A549 (cell line): ENCODE results near the gene WDR18. TPM values are rescaled to one million over a fixed set of nuclear protein-coding genes. Genes with fewer than 3 reads are reported as not detected.

Experiments used
- ATAC-seq, 2 experiments: fragments of 200-7000 bp in 1 of 2; fragments of >200 bp in 1 of 2; cut with Nextera tagmentation in 1 of 2; cut with Tn5 transposase in 1 of 2; 3 replicates each; pipeline versions ENCODE4 v1.8.0 to v1.9.1; 2018 to 2020; ENCODE audit warnings: mild to moderate bottlenecking in 1 of 2, moderate library complexity in 1 of 2
- CTCF ChIA-PET: fragments of 300-600 bp; sonication (Branson Sonifier 250); formaldehyde crosslinking; extraction: SDS; loops from one replicate; lab custom pipeline; 2021; ENCODE audit warnings: antibody characterized with exemption, inconsistent platforms; lab: Yijun Ruan, JAX
- POLR2A ChIA-PET: fragments of 350-600 bp; formaldehyde crosslinking; extraction: SDS; loops from one replicate; lab custom pipeline; 2021; ENCODE audit warnings: antibody characterized with exemption, inconsistent platforms; lab: Yijun Ruan, JAX
- DNase-seq, 2 experiments: peaks; one replicate each; pipeline versions ENCODE4 v3.0.0 to v3.0.0-alpha.2; 2011 to 2016; ENCODE audit warnings: low read depth in 1 of 2, low spot score in 1 of 2
- FAIRE-seq: peaks from 2 replicates; lab custom pipeline; 2011; peaks lifted over from hg19 to GRCh38; lab: Jason Lieb, UNC
- H3K27ac ChIP-seq, 2 experiments: fragments of >200 bp; sonication (Bioruptor Twin); formaldehyde crosslinking; 3 replicates each; pipeline ENCODE4 v1.5.1; 2016 to 2017
- H3K4me1 ChIP-seq: fragments of >200 bp; sonication (Bioruptor Twin); formaldehyde crosslinking; 3 replicates; pipeline ENCODE4 v1.6.1; 2016
- H3K4me2 ChIP-seq: fragments of >200 bp; sonication (Bioruptor Twin); formaldehyde crosslinking; 3 replicates; pipeline ENCODE4 v1.6.1; 2016
- H3K4me3 ChIP-seq: fragments of >200 bp; sonication (Bioruptor Twin); formaldehyde crosslinking; 3 replicates; pipeline ENCODE4 v1.5.1; 2016
- H3K9me3 ChIP-seq: fragments of >200 bp; sonication (Bioruptor Twin); formaldehyde crosslinking; 3 replicates; pipeline ENCODE4 v1.6.1; 2016
- ATOH8 ChIP-seq: fragments of 250-450 bp; sonication (Bioruptor Pico); IDR thresholded peaks from 2 replicates; pipeline ENCODE4 v1.5.0; 2020; ENCODE audit warnings: low read depth, mild to moderate bottlenecking, moderate library complexity
- CBX8 ChIP-seq: fragments of 200-600 bp; sonication (generic); IDR thresholded peaks from 2 replicates; pipeline ENCODE4 v1.6.1; 2016
- CHD4 ChIP-seq: fragments of 200-600 bp; sonication (generic); IDR thresholded peaks from 2 replicates; pipeline ENCODE4 v1.6.1; 2016; ENCODE audit warnings: antibody characterized with exemption, mild to moderate bottlenecking, borderline replicate concordance
- EHF ChIP-seq: fragments of 250-450 bp; sonication (Bioruptor Pico); IDR thresholded peaks from 2 replicates; pipeline ENCODE4 v1.5.0; 2020; ENCODE audit warnings: mild to moderate bottlenecking
- EHMT2 ChIP-seq: fragments of 200-600 bp; sonication (generic); IDR thresholded peaks from 2 replicates; pipeline ENCODE4 v1.6.1; 2016; ENCODE audit warnings: antibody characterized with exemption, low read depth, mild to moderate bottlenecking, moderate library complexity
- EP300 ChIP-seq, 2 experiments: fragments of >200 bp; sonication (Bioruptor Twin); formaldehyde crosslinking; IDR thresholded peaks; 2 replicates in 1 of 2; 3 replicates in 1 of 2; pipeline ENCODE4 v1.6.1; 2016 to 2017
- ESRRA ChIP-seq: fragments of 150-350 bp; IDR thresholded peaks from 2 replicates; pipeline ENCODE4 v1.6.1; 2014; ENCODE audit warnings: mild to moderate bottlenecking, low read length, borderline replicate concordance
- FOSB ChIP-seq: fragments of 250-450 bp; sonication (Bioruptor Pico); IDR thresholded peaks from 2 replicates; pipeline ENCODE4 v1.5.0; 2020; ENCODE audit warnings: mild to moderate bottlenecking, moderate library complexity
- GATA3 ChIP-seq: IDR thresholded peaks from 2 replicates; pipeline ENCODE4 v1.6.1; 2012; ENCODE audit warnings: borderline replicate concordance
- HEYL ChIP-seq: fragments of 250-450 bp; sonication (Bioruptor Pico); IDR thresholded peaks from 2 replicates; pipeline ENCODE4 v1.8.0; 2021; ENCODE audit warnings: mild to moderate bottlenecking, moderate library complexity
- HMGXB4 ChIP-seq: fragments of 250-450 bp; sonication (Bioruptor Pico); IDR thresholded peaks from 2 replicates; pipeline ENCODE4 v1.5.0; 2021; ENCODE audit warnings: mild to moderate bottlenecking, moderate library complexity, borderline replicate concordance
- HOXB13 ChIP-seq: fragments of 250-450 bp; sonication (Bioruptor Pico); IDR thresholded peaks from 2 replicates; pipeline ENCODE4 v1.5.0; 2020; ENCODE audit warnings: low read depth, mild to moderate bottlenecking, moderate library complexity
- JUN ChIP-seq, 2 experiments: fragments of >200 bp; sonication (Bioruptor Twin); formaldehyde crosslinking; IDR thresholded peaks; 2 replicates in 1 of 2; 3 replicates in 1 of 2; pipeline ENCODE4 v1.6.1; 2016 to 2017
- JUNB ChIP-seq: fragments of >200 bp; sonication (Bioruptor Twin); formaldehyde crosslinking; IDR thresholded peaks from 2 replicates; pipeline ENCODE4 v1.6.1; 2016
- KDM1A ChIP-seq: fragments of 200-600 bp; sonication (generic); IDR thresholded peaks from 2 replicates; pipeline ENCODE4 v1.6.1; 2016; ENCODE audit warnings: low read depth, mild to moderate bottlenecking
- MAFK ChIP-seq: fragments of 450-650 bp; IDR thresholded peaks from 2 replicates; pipeline ENCODE4 v1.6.1; 2014; ENCODE audit not compliant: partially characterized antibody
- MAX ChIP-seq: IDR thresholded peaks from 2 replicates; pipeline ENCODE4 v1.6.1; 2012
- MAZ ChIP-seq: fragments of 150-350 bp; IDR thresholded peaks from 2 replicates; pipeline ENCODE4 v1.6.1; 2014; ENCODE audit warnings: antibody characterized with exemption, low read depth, low read length, borderline replicate concordance
- MYC ChIP-seq: IDR thresholded peaks from 2 replicates; pipeline ENCODE4 v1.6.1; 2012; ENCODE audit warnings: mild to moderate bottlenecking, inconsistent platforms, low read length, improper control_type of control experiment, borderline replicate concordance
- NR3C1 ChIP-seq: fragments of >200 bp; sonication (Bioruptor Twin); formaldehyde crosslinking; IDR thresholded peaks from 3 replicates; pipeline ENCODE4 v1.6.1; 2017
- PBX3 ChIP-seq: IDR thresholded peaks from 2 replicates; pipeline ENCODE4 v1.6.1; 2012
- RAD21 ChIP-seq, 2 experiments: fragments of >200 bp in 1 of 2; sonication (Bioruptor Twin) in 1 of 2; formaldehyde crosslinking in 1 of 2; IDR thresholded peaks in 1 of 2; conservative IDR thresholded peaks in 1 of 2; 2 replicates in 1 of 2; 3 replicates in 1 of 2; pipeline ENCODE4 v1.6.1; 2012 to 2018; ENCODE audit warnings: inconsistent platforms in 1 of 2
- RARB ChIP-seq: fragments of 250-450 bp; sonication (Bioruptor Pico); IDR thresholded peaks from 2 replicates; pipeline ENCODE4 v1.8.0; 2021; ENCODE audit warnings: mild to moderate bottlenecking, moderate library complexity
- RCOR1 ChIP-seq: fragments of 150-350 bp; IDR thresholded peaks from 2 replicates; pipeline ENCODE4 v1.6.1; 2014; ENCODE audit warnings: antibody characterized with exemption, low read length, low read depth
- SREBF2 ChIP-seq: fragments of 450-650 bp; IDR thresholded peaks from 2 replicates; pipeline ENCODE4 v1.6.1; 2014; ENCODE audit warnings: mild to moderate bottlenecking, moderate library complexity
- TP53 ChIP-seq: fragments of 250-450 bp; sonication (Bioruptor Pico); IDR thresholded peaks from 2 replicates; pipeline ENCODE4 v1.5.0; 2021; ENCODE audit warnings: mild to moderate bottlenecking, moderate library complexity
- USF2 ChIP-seq: fragments of 450-650 bp; IDR thresholded peaks from 2 replicates; pipeline ENCODE4 v1.6.1; 2014; ENCODE audit warnings: antibody characterized with exemption
- ZC3H11A ChIP-seq: fragments of 450-650 bp; IDR thresholded peaks from 2 replicates; pipeline ENCODE4 v1.6.1; 2014; ENCODE audit warnings: antibody characterized with exemption, mild to moderate bottlenecking
- ZNF302 ChIP-seq: fragments of 250-450 bp; sonication (Bioruptor Pico); IDR thresholded peaks from 2 replicates; pipeline ENCODE4 v1.9.0; 2021; ENCODE audit warnings: inconsistent platforms, mild to moderate bottlenecking, moderate library complexity
- ZSCAN20 ChIP-seq: fragments of 250-450 bp; sonication (Bioruptor Pico); IDR thresholded peaks from 2 replicates; pipeline ENCODE4 v1.8.0; 2022; ENCODE audit warnings: mild to moderate bottlenecking, moderate library complexity
- WGBS: methylation state at CpG from one replicate; pipeline ENCODE4 v1.1.6; 2017; ENCODE audit errors: missing lambda C conversion rate; 5-methylcytosine and 5-hydroxymethylcytosine counted together
- polyA plus RNA-seq, 4 experiments: library from polyadenylated mRNA; depleted of rRNA in 3 of 4; stranded (reverse); fragments of >200 nt; fragmentation: RNase III in 1 of 4; extraction: RNeasy Plus Mini Kit Qiagen cat#74134 plus additional on column Dnase treatment in 1 of 4; gene quantifications; 2 replicates in 3 of 4; 3 replicates in 1 of 4; pipeline ENCODE4 v1.2.3, GENCODE V29; 2011 to 2017

WDR18 gene
- polyA plus RNA-seq, 2 of the 4 experiments (the other 2 are of a cell fraction) = 23.8 to 48.9 TPM

- Histone ChIP-seq H3K4me2 (no peak overlapping the region), H3K4me1 (no peaks in the 10 kb centered on the region), H3K4me3 (no peak overlapping the region), H3K9me3 (peaks cover 9% of the 10 kb centered on the region; the same call in 2 of the 3 replicates), H3K27ac (no peak overlapping the region)
- FAIRE-seq (no peak), DNase-seq (no peak), ATAC-seq (no peak)
- 97% methylated on average over 6 of the region's 6 CpGs for WGBS
- POLR2A ChIA-PET = interaction anchor here (0.6 kb wide), 1 partner anchor 12 kb away, joined by 7 read pairs; no protein-coding TSS in a partner anchor
- CTCF ChIA-PET = interaction anchor here (4.1 kb wide), 1 partner anchor 11 kb away, joined by 28 read pairs; the partner anchor contains the start of gene WDR18
- no peak for TF ChIP-seq ZC3H11A
- no peak for TF ChIP-seq SREBF2
- TF ChIP-seq FOSB = no peak
- TF ChIP-seq GATA3 = no peak
- TF ChIP-seq MAFK = no peak
- TF ChIP-seq ATOH8 (CRISPR knock-in tag) = no peak
- no peak for TF ChIP-seq MAX
- TF ChIP-seq RAD21 (conservative IDR thresholded peaks at IDR 0.05 in 1 of 2, IDR thresholded peaks at IDR 0.05 in 1 of 2) = no peak
- no peak for TF ChIP-seq HOXB13
- TF ChIP-seq RARB (CRISPR knock-in tag) = no peak
- no peak for TF ChIP-seq TP53
- TF ChIP-seq MAZ = no peak
- TF ChIP-seq CBX8 = no peak
- no peak for TF ChIP-seq HMGXB4 (CRISPR knock-in tag)
- no peak for TF ChIP-seq JUNB
- no peak for TF ChIP-seq ZSCAN20
- TF ChIP-seq NR3C1 = no peak
- TF ChIP-seq RCOR1 = no peak
- TF ChIP-seq KDM1A = no peak
- no peak for TF ChIP-seq EHMT2
These were observed 11.9 kb upstream of the WDR18 start for GRCh38 chr19:972281-972680.

GRCh38 chr19:973726-974563 lies 10.2 kb upstream of the WDR18 start:
- ChIA-PET POLR2A (no interaction called here), CTCF (interaction anchor here (1.0 kb wide), 1 partner anchor 8 kb away, joined by 3 read pairs; no protein-coding TSS in a partner anchor)
- ATAC-seq (no peak), FAIRE-seq (no peak), DNase-seq (no peak)
- TF ChIP-seq EP300 (IDR thresholded peaks at IDR 0.05) (no peak), ESRRA (no peak), USF2 (no peak), TP53 (no peak), FOSB (no peak), CHD4 (no peak), MYC (no peak), JUN (IDR thresholded peaks at IDR 0.05) (no peak), EHF (CRISPR knock-in tag) (no peak), PBX3 (no peak), ZNF302 (CRISPR knock-in tag) (no peak), RAD21 (conservative IDR thresholded peaks at IDR 0.05 in 1 of 2, IDR thresholded peaks at IDR 0.05 in 1 of 2) (no peak), HEYL (CRISPR knock-in tag) (no peak)
- Histone ChIP-seq H3K4me1 (no peaks in the 10 kb centered on the region), H3K4me3 (no peak overlapping the region), H3K9me3 (peaks cover 9% of the 10 kb centered on the region; the same call in 2 of the 3 replicates), H3K4me2 (no peak overlapping the region), H3K27ac (no peak overlapping the region)
- WGBS = 89% methylated on average over 10 of the region's 29 CpGs
